GM23338 (cell line): Measurements from ENCODE around the gene FMN2. TPM values are rescaled to one million over a fixed set of nuclear protein-coding genes. Genes with fewer than 3 reads are reported as not detected.
"Not testable (repeated sequence)": the region's sequence is repeated elsewhere in the genome, so short reads cannot be mapped to it uniquely, and the experiment has no call there.

Experiments used
- ATAC-seq: fragments of 200-7000 bp; cut with Tn5 transposase; 3 replicates; pipeline ENCODE4 v1.9.1; 2020
- DNase-seq: peaks from one replicate; pipeline ENCODE4 v3.0.0-alpha.2; 2015; ENCODE audit warnings: low spot score
- H2AFZ ChIP-seq: fragments of 200-600 bp; sonication (generic); 2 replicates; pipeline ENCODE4 v1.8.0; 2016; ENCODE audit warnings: antibody characterized with exemption, mild to moderate bottlenecking, moderate library complexity
- H3F3A ChIP-seq: fragments of 200-600 bp; sonication (generic); replicated peaks from 2 replicates; pipeline ENCODE4 v1.8.0; 2017; ENCODE audit warnings: antibody characterized with exemption, mixed run types, low read depth
- H3K27ac ChIP-seq: fragments of 200-600 bp; sonication (generic); 2 replicates; pipeline ENCODE4 v1.6.1; 2016; ENCODE audit warnings: low read depth
- H3K27me3 ChIP-seq: fragments of 200-600 bp; sonication (generic); 2 replicates; pipeline ENCODE4 v1.8.0; 2016; ENCODE audit warnings: mild to moderate bottlenecking, mixed run types, moderate library complexity; ENCODE audit not compliant: insufficient read depth
- H3K36me3 ChIP-seq: fragments of 200-600 bp; sonication (generic); 2 replicates; pipeline ENCODE4 v1.8.0; 2016; ENCODE audit warnings: mild to moderate bottlenecking; ENCODE audit not compliant: insufficient read depth
- H3K4me1 ChIP-seq: fragments of 200-600 bp; sonication (generic); 2 replicates; pipeline ENCODE4 v1.8.0; 2016; ENCODE audit warnings: mild to moderate bottlenecking, moderate library complexity; ENCODE audit not compliant: insufficient read depth
- H3K4me2 ChIP-seq: fragments of 200-600 bp; sonication (generic); 2 replicates; pipeline ENCODE4 v1.7.1; 2017; ENCODE audit warnings: mixed run types
- H3K4me3 ChIP-seq: fragments of 200-600 bp; sonication (generic); 2 replicates; pipeline ENCODE4 v1.6.1; 2016; ENCODE audit warnings: mixed run types
- H3K79me2 ChIP-seq: fragments of 200-600 bp; sonication (generic); replicated peaks from 2 replicates; pipeline ENCODE4 v1.8.0; 2017; ENCODE audit warnings: mild to moderate bottlenecking; ENCODE audit not compliant: insufficient read depth
- H3K9me2 ChIP-seq: fragments of 200-600 bp; sonication (generic); 2 replicates; pipeline ENCODE4 v1.8.0; 2017; ENCODE audit not compliant: insufficient read depth
- H4K20me1 ChIP-seq: fragments of 200-600 bp; sonication (generic); replicated peaks from 2 replicates; pipeline ENCODE4 v1.8.0; 2017; ENCODE audit warnings: mild to moderate bottlenecking; ENCODE audit not compliant: insufficient read depth
- H3K27ac Mint-ChIP-seq: 2 replicates; pipeline ENCODE4 v1.8.0; 2020; ENCODE audit warnings: inconsistent platforms, mild to moderate bottlenecking, moderate library complexity, mixed read lengths
- H3K27me3 Mint-ChIP-seq: 3 replicates; pipeline ENCODE4 v1.8.0; 2022; ENCODE audit warnings: low read depth, mild to moderate bottlenecking, moderate library complexity, mixed read lengths, inconsistent platforms; ENCODE audit not compliant: insufficient read depth, poor library complexity
- H3K36me3 Mint-ChIP-seq: 3 replicates; pipeline ENCODE4 v1.8.0; 2021; ENCODE audit warnings: low read depth, mild to moderate bottlenecking, inconsistent platforms, moderate library complexity, mixed read lengths
- H3K4me1 Mint-ChIP-seq: 3 replicates; pipeline ENCODE4 v1.8.0; 2020; ENCODE audit warnings: mild to moderate bottlenecking, inconsistent platforms, mixed read lengths
- H3K4me3 Mint-ChIP-seq: 3 replicates; pipeline ENCODE4 v1.8.0; 2021; ENCODE audit warnings: moderate library complexity, mild to moderate bottlenecking, inconsistent platforms, mixed read lengths
- H3K9me3 Mint-ChIP-seq: 3 replicates; pipeline ENCODE4 v1.8.0; 2020; ENCODE audit warnings: moderate library complexity, mild to moderate bottlenecking, inconsistent platforms, mixed read lengths
- NANOG ChIP-seq: IDR thresholded peaks from 2 replicates; pipeline ENCODE4 v1.6.1; 2016; ENCODE audit warnings: antibody characterized with exemption, borderline replicate concordance
- POLR2AphosphoS5 ChIP-seq: IDR thresholded peaks from 2 replicates; pipeline ENCODE4 v1.6.1; 2016; ENCODE audit warnings: antibody characterized with exemption, low read depth
- polyA plus RNA-seq: library from polyadenylated mRNA; unstranded; fragments of >200 nt; fragmentation: Nextera tagmentation; extraction: Ambion mirVana; gene quantifications from 2 replicates; pipeline ENCODE4 v1.2.1, GENCODE V29; 2016
- total RNA-seq: library from RNA; depleted of rRNA; stranded (reverse); fragments of >200 nt; shearing (Covaris generic); gene quantifications from 2 replicates; pipeline ENCODE4 v1.2.3, GENCODE V29; 2014
- TF ChIP-seq, protein P1 (sequence below): fragments of 250-450 bp; sonication (Bioruptor Pico); IDR thresholded peaks from 2 replicates; pipeline ENCODE4 v1.5.0; 2020; ENCODE audit warnings: mild to moderate bottlenecking, moderate library complexity
- TF ChIP-seq, protein P2 (sequence below): IDR thresholded peaks from 2 replicates; pipeline ENCODE4 v1.6.1; 2016; ENCODE audit warnings: antibody characterized with exemption

The FMN2 gene
- total and polyA plus RNA-seq, 2 experiments from 2014 or later = 1.5 to 2.5 TPM

DNA sequence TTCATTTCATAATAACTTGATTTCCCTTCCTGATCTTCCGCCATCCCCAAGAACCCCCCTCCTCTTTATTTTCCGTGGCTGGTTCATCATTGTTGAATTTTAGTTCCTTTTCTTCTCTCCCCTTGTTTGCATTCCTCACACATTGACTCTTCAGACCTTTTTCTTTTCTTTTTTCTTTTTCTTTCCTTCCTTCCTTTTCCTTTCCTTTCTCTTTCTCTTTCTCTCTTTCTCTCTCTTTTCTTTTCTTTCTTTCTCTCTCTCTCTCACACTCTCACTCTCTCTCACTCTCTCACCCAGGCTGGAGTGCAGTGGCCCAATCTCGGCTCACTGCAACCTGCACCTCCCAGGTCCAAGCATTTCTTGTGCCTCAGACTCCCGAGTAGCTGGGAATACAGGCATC is 231.3 kb downstream of the FMN2 start (continued):
- TF ChIP-seq, protein P1, sequence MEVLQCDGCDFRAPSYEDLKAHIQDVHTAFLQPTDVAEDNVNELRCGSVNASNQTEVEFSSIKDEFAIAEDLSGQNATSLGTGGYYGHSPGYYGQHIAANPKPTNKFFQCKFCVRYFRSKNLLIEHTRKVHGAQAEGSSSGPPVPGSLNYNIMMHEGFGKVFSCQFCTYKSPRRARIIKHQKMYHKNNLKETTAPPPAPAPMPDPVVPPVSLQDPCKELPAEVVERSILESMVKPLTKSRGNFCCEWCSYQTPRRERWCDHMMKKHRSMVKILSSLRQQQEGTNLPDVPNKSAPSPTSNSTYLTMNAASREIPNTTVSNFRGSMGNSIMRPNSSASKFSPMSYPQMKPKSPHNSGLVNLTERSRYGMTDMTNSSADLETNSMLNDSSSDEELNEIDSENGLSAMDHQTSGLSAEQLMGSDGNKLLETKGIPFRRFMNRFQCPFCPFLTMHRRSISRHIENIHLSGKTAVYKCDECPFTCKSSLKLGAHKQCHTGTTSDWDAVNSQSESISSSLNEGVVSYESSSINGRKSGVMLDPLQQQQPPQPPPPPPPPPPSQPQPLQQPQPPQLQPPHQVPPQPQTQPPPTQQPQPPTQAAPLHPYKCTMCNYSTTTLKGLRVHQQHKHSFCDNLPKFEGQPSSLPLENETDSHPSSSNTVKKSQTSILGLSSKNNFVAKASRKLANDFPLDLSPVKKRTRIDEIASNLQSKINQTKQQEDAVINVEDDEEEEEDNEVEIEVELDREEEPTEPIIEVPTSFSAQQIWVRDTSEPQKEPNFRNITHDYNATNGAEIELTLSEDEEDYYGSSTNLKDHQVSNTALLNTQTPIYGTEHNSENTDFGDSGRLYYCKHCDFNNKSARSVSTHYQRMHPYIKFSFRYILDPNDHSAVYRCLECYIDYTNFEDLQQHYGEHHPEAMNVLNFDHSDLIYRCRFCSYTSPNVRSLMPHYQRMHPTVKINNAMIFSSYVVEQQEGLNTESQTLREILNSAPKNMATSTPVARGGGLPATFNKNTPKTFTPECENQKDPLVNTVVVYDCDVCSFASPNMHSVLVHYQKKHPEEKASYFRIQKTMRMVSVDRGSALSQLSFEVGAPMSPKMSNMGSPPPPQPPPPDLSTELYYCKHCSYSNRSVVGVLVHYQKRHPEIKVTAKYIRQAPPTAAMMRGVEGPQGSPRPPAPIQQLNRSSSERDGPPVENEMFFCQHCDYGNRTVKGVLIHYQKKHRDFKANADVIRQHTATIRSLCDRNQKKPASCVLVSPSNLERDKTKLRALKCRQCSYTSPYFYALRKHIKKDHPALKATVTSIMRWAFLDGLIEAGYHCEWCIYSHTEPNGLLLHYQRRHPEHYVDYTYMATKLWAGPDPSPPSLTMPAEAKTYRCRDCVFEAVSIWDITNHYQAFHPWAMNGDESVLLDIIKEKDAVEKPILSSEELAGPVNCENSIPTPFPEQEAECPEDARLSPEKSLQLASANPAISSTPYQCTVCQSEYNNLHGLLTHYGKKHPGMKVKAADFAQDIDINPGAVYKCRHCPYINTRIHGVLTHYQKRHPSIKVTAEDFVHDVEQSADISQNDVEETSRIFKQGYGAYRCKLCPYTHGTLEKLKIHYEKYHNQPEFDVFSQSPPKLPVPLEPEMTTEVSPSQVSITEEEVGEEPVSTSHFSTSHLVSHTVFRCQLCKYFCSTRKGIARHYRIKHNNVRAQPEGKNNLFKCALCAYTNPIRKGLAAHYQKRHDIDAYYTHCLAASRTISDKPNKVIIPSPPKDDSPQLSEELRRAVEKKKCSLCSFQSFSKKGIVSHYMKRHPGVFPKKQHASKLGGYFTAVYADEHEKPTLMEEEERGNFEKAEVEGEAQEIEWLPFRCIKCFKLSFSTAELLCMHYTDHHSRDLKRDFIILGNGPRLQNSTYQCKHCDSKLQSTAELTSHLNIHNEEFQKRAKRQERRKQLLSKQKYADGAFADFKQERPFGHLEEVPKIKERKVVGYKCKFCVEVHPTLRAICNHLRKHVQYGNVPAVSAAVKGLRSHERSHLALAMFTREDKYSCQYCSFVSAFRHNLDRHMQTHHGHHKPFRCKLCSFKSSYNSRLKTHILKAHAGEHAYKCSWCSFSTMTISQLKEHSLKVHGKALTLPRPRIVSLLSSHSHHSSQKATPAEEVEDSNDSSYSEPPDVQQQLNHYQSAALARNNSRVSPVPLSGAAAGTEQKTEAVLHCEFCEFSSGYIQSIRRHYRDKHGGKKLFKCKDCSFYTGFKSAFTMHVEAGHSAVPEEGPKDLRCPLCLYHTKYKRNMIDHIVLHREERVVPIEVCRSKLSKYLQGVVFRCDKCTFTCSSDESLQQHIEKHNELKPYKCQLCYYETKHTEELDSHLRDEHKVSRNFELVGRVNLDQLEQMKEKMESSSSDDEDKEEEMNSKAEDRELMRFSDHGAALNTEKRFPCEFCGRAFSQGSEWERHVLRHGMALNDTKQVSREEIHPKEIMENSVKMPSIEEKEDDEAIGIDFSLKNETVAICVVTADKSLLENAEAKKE (CRISPR knock-in tag) = no peak
- TF ChIP-seq NANOG = no peak
- TF ChIP-seq, protein P2, sequence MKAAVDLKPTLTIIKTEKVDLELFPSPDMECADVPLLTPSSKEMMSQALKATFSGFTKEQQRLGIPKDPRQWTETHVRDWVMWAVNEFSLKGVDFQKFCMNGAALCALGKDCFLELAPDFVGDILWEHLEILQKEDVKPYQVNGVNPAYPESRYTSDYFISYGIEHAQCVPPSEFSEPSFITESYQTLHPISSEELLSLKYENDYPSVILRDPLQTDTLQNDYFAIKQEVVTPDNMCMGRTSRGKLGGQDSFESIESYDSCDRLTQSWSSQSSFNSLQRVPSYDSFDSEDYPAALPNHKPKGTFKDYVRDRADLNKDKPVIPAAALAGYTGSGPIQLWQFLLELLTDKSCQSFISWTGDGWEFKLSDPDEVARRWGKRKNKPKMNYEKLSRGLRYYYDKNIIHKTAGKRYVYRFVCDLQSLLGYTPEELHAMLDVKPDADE = no peak
- TF ChIP-seq POLR2AphosphoS5 = no peak

DNA sequence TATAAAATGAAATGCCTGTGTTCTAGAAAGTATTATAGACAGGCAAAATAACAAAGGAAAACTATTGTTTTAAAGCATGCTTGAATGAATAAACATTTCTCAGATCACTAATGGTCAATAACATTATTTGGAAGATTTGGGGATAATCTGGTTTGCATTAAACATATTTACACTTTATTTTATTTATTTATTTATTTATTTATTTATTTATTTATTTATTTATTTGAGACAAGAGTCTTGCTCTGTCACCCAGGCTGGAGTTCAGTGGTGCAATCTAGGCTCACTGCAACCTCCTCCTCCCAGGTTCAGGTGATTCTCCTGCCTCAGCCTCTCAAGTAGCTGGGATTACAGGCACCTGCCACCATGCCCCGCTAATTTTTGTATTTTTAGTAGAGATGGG is 236.7 kb downstream of the FMN2 start:
- not testable (repeated sequence) for H3F3A ChIP-seq, H3K9me2 ChIP-seq, H3K36me3 ChIP-seq, H3K4me1 ChIP-seq, H3K4me2 ChIP-seq, DNase-seq, H4K20me1 ChIP-seq, H3K27ac ChIP-seq, H3K9me3 Mint-ChIP-seq, H3K27me3 ChIP-seq, H2AFZ ChIP-seq, H3K27ac Mint-ChIP-seq, H3K4me3 ChIP-seq, H3K27me3 Mint-ChIP-seq, H3K79me2 ChIP-seq, H3K36me3 Mint-ChIP-seq, H3K4me3 Mint-ChIP-seq, H3K4me1 Mint-ChIP-seq, ATAC-seq
